HG03025 (cell line): ENCODE results near the gene MTMR3.

ENCODE experiments used
- ATAC-seq: cut with Tn5 transposase; IDR thresholded peaks from one replicate; pipeline ENCODE4 v1.9.1; 2021; ENCODE audit warnings: mild to moderate bottlenecking, moderate library complexity; ENCODE audit not compliant: unreplicated experiment, low FRiP score

Gene MTMR3

GRCh38 chr22:30078320-30079311 lies 195.6 kb downstream of the MTMR3 start:
- no peak for ATAC-seq

GRCh38 chr22:30079952-30080533 lies 197.1 kb downstream of the MTMR3 start, which contains the start of gene HORMAD2:
Gene HORMAD2 (plus strand): TSS chr22:30080464. CDS start chr22:30093953, 13,489 bp downstream.
- no peak for ATAC-seq
